ENCODE results near the gene NFASC. TPM values are rescaled to one million over a fixed set of nuclear protein-coding genes. Genes with fewer than 3 reads are reported as not detected.

The NFASC gene
- total and polyA plus RNA-seq, 3 donors from 2014 or later: 9.9 to 13.9 (median 10.2) TPM

DNA sequence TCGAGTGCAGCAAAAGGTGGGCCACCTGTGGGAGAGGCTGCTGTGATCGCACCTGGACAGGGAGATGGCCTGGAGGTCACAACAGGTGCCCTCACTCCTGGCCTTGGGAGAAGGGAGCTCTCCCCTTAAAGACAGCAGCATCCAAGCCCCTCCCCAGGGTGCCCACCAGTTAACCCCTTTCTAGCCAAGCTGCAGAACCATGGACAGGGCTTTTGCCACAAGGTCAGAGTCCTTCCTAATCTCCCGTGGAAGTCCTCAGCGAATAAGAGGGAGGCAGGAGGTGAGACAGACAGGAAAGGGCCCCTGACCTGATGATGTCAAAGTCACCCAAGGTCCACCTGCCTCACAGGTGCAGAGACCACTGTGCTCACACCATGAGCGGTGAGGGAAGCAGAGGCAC, 174.1 kb downstream of the NFASC start:
- no peak for TF ChIP-seq POLR2A (IDR thresholded peaks at IDR 0.05)
- TF ChIP-seq, protein P1, sequence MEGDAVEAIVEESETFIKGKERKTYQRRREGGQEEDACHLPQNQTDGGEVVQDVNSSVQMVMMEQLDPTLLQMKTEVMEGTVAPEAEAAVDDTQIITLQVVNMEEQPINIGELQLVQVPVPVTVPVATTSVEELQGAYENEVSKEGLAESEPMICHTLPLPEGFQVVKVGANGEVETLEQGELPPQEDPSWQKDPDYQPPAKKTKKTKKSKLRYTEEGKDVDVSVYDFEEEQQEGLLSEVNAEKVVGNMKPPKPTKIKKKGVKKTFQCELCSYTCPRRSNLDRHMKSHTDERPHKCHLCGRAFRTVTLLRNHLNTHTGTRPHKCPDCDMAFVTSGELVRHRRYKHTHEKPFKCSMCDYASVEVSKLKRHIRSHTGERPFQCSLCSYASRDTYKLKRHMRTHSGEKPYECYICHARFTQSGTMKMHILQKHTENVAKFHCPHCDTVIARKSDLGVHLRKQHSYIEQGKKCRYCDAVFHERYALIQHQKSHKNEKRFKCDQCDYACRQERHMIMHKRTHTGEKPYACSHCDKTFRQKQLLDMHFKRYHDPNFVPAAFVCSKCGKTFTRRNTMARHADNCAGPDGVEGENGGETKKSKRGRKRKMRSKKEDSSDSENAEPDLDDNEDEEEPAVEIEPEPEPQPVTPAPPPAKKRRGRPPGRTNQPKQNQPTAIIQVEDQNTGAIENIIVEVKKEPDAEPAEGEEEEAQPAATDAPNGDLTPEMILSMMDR (IDR thresholded peaks at IDR 0.05): no peak
- intact Hi-C loops (cut with DNase I; ENCODE audit: low total_unique reads): no loop called here
- Histone ChIP-seq H3K4me1 (no peaks in the 10 kb centered on the region), H3K27ac (no peak overlapping the region), H3K4me3 (no peak overlapping the region), H3K27me3 (no peaks in the 10 kb centered on the region), H3K9me3 (no peaks in the 10 kb centered on the region), H3K36me3 (ENCODE audit: low read depth, missing control alignments) (no peaks in the 10 kb centered on the region)
- no peak for DNase-seq
- 52 to 72% methylated on average over 3 to 5 of the region's 5 CpGs for WGBS, 2 donors

DNA sequence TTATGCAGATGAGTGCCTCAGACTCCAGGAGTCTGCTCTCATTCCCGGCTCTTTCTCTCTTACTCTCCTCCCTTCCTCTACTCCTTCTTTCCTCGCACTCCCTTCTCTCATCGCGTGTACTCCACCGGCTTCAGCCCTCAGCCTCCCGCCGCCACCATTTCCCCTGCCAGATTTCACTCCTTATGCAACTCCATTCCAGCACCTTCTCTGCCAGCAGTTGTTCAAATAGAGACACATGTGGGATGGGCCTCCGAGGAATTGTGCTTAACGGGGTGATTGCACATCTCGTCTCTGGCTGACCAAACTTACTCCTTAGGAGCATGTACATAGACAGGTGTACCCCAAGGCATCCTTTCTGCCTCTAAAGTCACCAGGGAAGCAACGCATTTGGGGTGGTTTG, 174.5 kb downstream of the NFASC start:
- intact Hi-C loops (cut with DNase I; ENCODE audit: low total_unique reads): no loop called here
- H3K36me3 ChIP-seq (ENCODE audit: low read depth, missing control alignments): no peaks in the 10 kb centered on the region
- no peak for DNase-seq
- H3K4me3 ChIP-seq: no peak overlapping the region
- H3K4me1 ChIP-seq: no peaks in the 10 kb centered on the region
- no peaks in the 10 kb centered on the region for H3K27me3 ChIP-seq
- 44 to 50% methylated on average over 11 of the region's 11 CpGs for WGBS, 2 donors
- no peak overlapping the region for H3K27ac ChIP-seq
- no peaks in the 10 kb centered on the region for H3K9me3 ChIP-seq
- TF ChIP-seq, protein P1 (IDR thresholded peaks at IDR 0.05): no peak
- TF ChIP-seq POLR2A (IDR thresholded peaks at IDR 0.05): no peak

DNA sequence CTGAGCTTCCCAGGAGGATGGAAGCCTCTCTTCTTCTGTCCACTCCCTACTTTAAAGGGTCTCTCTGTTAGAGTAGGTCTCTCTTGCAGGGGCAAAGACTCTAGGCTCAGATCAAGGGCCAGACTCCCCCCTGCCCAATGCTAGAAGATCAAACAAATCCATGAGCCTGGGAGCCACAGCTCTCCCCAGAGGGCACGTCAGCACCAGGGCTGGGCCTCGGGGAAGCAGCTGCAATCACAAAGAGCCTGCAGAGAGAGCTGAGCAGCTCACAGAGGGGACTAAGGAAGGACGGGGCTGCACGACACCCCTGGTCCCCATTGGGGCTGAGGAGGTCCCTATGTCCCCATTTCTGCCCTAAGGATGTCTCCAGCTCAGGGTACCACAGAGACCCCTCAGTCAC, 176.2 kb downstream of the NFASC start:
- Histone ChIP-seq H3K27me3 (no peaks in the 10 kb centered on the region), H3K27ac (no peak overlapping the region), H3K9me3 (no peaks in the 10 kb centered on the region), H3K36me3 (ENCODE audit: low read depth, missing control alignments) (no peaks in the 10 kb centered on the region), H3K4me3 (no peak overlapping the region), H3K4me1 (no peaks in the 10 kb centered on the region)
- WGBS, 2 donors: 73% methylated on average over 4 of the region's 4 CpGs; no CpG with 5 or more reads in 1 of the 2 donors
- TF ChIP-seq, protein P1 (IDR thresholded peaks at IDR 0.05): no peak
- no peak for TF ChIP-seq POLR2A (IDR thresholded peaks at IDR 0.05)
- DNase-seq: no peak
- intact Hi-C loops (cut with DNase I; ENCODE audit: low total_unique reads): no loop called here

DNA sequence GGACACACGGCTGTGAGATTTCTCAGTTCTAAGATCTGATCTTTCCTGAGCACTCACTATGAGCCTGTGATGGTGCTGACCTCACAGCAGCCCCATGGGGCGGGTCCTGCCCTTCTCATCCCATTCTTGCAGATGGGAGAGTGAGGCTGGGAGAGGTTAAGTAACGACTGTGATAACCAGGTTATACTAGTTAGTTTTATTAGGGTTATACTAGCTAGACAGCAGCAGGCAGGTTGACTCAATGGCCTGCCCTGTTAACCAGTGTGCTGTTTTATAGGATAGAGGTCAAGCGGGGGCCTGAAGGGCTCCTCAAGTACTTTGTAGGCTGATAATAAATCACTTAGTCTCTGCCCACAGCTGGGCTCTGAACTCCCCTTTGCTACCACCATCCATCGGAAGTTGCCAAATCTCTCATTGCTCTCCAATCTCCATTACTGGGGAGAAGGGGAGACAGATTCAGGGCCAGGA, 177.1 kb downstream of the NFASC start:
- Histone ChIP-seq H3K4me3 (no peak overlapping the region), H3K9me3 (no peaks in the 10 kb centered on the region), H3K36me3 (ENCODE audit: low read depth, missing control alignments) (no peaks in the 10 kb centered on the region), H3K4me1 (no peaks in the 10 kb centered on the region), H3K27me3 (no peaks in the 10 kb centered on the region), H3K27ac (no peak overlapping the region)
- intact Hi-C loops (cut with DNase I; ENCODE audit: low total_unique reads): no loop called here
- 83 to 87% methylated on average over 5 of the region's 5 CpGs for WGBS, 2 donors
- TF ChIP-seq, protein P1 (IDR thresholded peaks at IDR 0.05): no peak
- no peak for TF ChIP-seq POLR2A (IDR thresholded peaks at IDR 0.05)
- DNase-seq: no peak

DNA sequence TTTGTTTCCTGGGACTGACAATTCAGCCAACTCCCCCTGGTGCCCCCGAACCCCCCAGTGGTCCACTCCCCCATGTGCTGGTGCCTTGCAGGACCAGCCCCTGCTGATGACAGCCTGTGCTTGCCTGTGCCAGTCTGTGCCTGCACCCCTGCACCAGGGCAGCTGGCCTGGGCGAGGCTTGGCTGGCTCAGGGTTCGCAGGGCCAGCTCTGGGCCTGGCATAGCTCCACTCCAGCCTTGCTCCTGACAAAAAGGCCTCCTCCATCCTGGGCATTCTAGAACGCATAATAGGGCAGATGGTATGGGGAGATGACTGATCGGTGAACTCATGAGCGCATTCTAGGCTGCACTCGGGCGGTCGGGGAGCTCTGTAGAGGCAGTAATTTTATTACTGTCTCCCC, 177.7 kb downstream of the NFASC start:
- no peak overlapping the region for H3K27ac ChIP-seq
- TF ChIP-seq POLR2A (IDR thresholded peaks at IDR 0.05): no peak
- TF ChIP-seq, protein P1 (IDR thresholded peaks at IDR 0.05): no peak

More for the DNA sequence above, 177.7 kb downstream of the NFASC start:
- Histone ChIP-seq H3K27me3 (no peaks in the 10 kb centered on the region), H3K9me3 (no peaks in the 10 kb centered on the region), H3K4me3 (no peak overlapping the region), H3K4me1 (no peaks in the 10 kb centered on the region), H3K36me3 (ENCODE audit: low read depth, missing control alignments) (no peaks in the 10 kb centered on the region)
- no peak for DNase-seq
- WGBS, 2 donors: 94 to 95% methylated on average over 7 to 9 of the region's 9 CpGs
- intact Hi-C loops (cut with DNase I; ENCODE audit: low total_unique reads): no loop called here

Data from testis (tissue), 3 donors.